PC-9 (cell line): ENCODE results near the gene NYAP1.
"Not testable (repeated sequence)": the region's sequence is repeated elsewhere in the genome, so short reads cannot be mapped to it uniquely, and the experiment has no call there.

Experiments used
- CTCF ChIP-seq: fragments of 200-600 bp; sonication (generic); conservative IDR thresholded peaks from 2 replicates; pipeline ENCODE4 v1.6.1; 2017; ENCODE audit warnings: mixed run types, antibody characterized with exemption, mild to moderate bottlenecking, moderate library complexity
- EZH2 ChIP-seq: fragments of 200-600 bp; sonication (generic); IDR thresholded peaks from 2 replicates; pipeline ENCODE4 v1.8.0; 2017; ENCODE audit warnings: antibody characterized with exemption, low read depth

GRCh38 chr7:100500743-100501142, 17.0 kb downstream of the NYAP1 start:
- not testable (repeated sequence) for TF ChIP-seq CTCF, EZH2
